GM12872 (cell line): ENCODE data around the gene HBP1.

Experiments
- CTCF ChIP-seq: IDR thresholded peaks from 3 replicates; pipeline ENCODE4 v1.5.1; 2011; ENCODE audit warnings: low read depth, mild to moderate bottlenecking, low read length, moderate library complexity; ENCODE audit not compliant: insufficient read depth

HBP1 gene

DNA sequence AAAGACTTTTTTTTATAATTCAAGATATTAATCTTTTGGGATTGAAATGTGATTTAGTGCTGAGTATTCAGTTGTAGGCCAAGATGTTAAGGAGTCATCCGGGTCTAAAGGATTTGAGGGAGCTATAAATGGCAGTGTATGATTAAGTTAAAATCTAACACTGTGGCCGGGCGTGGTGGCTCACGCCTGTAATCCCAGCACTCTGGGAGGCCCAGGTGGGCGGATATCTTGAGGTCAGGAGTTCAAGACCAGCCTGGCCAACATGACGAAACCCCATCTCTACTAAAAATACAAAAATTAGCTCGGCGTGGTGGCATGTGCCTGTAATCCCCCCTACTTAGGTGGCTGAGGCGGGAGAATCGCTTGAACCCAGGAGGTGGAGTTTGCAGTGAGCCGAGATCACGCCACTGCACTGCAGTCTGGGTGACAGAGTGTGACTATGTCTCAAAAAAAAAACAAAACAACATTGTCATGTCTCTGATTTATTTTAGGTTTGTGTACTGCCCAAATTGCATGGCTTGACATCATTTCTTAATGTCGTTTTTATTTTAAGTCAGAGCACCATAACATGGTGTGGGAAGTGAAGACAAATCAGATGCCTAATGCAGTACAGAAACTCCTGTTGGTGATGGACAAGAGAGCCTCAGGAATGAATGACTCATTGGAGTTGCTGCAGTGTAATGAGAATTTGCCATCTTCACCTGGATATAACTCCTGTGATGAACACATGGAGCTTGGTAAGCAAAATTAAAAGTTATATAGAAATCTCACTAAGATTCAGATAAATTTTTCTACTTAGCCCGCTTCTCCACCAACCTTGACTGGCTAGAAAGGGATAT lies 10.7 kb downstream of the HBP1 start:
- no peak for TF ChIP-seq CTCF

DNA sequence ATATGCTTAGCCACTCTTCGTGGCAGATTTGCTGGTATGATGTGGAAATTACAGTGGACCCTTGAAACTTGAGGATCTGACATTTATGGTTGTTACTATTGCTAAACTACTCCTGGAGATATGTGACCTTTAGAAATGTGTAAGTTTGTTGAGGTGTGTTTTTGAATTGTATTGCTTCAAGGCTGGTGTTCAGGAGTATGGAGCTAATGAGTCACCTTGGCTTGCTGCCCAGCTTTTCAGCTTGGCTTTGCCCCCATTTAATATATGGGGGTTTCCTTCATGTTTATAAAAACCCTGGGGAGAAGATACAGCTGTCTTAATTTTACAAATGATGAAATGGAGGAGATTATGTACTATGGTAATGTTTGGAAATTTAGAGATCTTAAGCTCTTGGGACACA lies 11.6 kb downstream of the HBP1 start:
- no peak for TF ChIP-seq CTCF

DNA sequence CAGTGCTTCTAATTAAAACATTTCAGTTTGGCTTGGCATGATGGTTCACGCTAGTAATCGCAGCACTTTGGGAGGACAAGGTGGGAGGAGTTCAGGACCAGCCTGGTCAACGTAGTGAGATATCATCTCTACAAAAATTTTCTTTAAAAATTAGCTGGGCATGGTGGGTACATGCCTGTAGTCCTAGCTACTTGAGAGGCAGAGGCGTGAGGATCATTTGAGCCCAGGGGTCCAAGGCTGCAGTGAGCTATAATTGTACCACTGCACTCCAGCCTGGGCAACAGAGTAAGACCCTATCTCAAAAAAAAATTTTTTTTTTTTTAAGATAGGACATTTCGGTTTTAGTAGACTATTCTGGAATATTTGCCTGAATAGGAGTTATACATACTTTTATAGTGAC lies 12.4 kb downstream of the HBP1 start:
- no peak for TF ChIP-seq CTCF

GRCh38 chr7:107185716-107186115 lies 16.9 kb downstream of the HBP1 start:
- TF ChIP-seq CTCF: no peak

DNA sequence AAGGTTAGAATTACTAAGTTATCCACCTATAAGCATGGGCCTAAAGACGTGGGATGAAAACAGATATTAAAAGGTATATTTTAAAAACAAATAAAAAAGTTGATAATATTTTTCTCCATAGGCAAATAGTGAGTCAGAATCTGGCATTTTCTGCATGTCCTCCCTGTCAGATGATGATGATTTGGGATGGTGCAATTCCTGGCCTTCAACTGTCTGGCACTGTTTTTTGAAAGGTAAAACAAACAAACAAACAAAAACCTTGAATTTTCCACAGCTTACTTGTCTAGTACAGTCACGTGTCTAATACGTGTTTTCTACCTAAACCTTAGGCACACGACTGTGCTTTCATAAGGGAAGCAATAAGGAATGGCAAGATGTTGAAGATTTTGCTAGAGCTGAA lies 17.4 kb downstream of the HBP1 start:
- no peak for TF ChIP-seq CTCF

DNA sequence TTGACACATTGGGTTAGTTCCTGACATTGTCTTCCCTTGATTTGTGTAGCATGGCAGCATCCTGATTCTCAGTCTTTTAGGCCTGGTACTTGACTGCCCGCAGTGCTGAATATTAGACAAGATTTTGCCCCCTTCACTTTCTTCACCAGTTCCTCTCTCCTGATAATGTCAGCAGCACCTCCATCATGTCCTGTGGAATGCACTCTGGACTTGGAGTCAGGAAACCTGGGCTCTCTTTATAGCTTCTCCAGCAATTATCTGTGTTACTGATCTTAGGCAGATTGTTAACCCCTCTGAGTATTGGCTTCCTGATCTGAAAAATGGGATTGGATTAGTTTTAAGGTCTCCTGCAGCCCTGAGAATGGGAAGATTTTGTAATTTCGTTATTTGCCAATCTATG lies 19.0 kb downstream of the HBP1 start:
- TF ChIP-seq CTCF: no peak

DNA sequence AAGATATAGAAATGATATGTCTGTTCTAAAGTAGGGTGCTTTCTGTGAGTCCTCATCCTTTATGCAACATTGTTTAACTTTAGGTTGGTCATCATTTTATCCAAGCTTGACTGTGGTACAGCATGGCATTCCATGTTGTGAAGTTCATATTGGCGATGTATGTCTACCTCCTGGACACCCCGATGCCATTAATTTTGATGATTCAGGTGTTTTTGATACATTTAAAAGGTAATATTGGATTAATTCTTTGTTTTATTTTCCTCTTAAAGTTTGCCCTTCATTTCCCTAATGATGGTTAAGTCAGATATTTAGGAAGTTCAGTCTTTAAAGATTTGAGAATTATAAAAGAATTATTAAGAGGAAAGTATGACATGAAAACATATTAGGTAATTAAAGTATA lies 21.3 kb downstream of the HBP1 start:
- TF ChIP-seq CTCF: no peak
